Stimulated activated CD8-positive, alpha-beta memory T cell treated with anti-CD3 and anti-CD28 coated beads, Interleukin-4, amount 100 ng/mL, for 48 hours (primary cell): Measurements from ENCODE around the gene ALDH4A1.
"Not testable (repeated sequence)": the region's sequence is repeated elsewhere in the genome, so short reads cannot be mapped to it uniquely, and the experiment has no call there.

ENCODE experiments used
- DNase-seq: peaks from one replicate; pipeline ENCODE4 v3.0.0-alpha.2; 2020

The ALDH4A1 gene

DNA sequence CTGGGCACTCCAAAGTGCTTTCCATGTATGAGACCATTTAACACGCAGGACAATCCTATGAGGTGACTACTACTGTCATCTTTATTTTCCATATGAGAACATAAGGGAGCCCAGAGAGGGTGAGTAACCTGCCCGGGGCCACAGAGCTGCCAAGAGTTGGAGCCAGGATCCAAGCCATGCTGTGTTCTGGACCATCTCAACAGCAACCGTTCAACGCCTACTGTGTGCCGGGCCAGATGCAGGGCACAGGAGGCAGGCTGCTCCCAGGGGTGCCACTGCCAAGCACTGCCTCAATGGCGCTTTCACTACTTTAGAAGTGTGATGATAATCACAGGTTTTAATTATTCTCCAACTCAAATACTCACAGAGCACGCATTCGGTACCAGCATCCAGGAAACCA is 3.8 kb downstream of the ALDH4A1 start:
- DNase-seq = no peak

DNA sequence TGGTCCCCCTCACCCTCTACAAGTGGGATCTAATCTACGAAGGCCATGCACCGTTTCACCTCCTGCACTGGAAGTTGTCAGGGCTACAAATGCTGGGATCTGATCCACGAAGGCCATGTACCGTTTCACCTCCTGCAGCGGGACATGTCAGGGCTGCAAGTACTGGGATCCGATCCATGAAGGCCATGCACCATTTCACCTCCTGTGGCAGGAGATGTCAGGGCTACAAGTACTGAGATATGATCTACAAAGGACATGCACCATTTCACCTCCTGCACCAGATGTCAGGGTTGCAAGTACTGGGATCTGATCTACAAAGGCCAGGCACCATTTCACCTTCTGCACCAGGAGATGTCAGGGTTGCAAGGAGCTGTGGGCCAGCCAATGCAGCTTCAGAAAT is 7.0 kb downstream of the ALDH4A1 start:
- DNase-seq = no peak

DNA sequence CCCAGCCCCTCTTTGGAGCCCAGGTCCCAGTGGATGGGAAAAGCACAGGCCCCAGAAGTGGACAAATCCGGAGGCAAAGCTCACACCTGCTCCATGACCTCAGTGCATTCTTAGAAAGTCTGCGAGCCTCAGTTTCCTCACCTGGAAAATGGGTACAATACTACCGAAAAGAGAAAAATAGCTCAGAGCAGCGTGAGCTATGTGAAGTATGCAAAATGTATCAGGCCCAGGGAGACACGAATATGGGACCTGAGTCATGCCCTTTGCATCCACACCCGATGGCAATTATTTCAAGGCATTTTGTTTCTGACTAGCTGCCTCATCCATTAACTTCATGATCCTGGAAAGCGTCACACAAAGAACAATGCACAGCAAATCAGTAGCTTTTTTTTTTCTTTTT is 9.2 kb downstream of the ALDH4A1 start:
- no peak for DNase-seq

DNA sequence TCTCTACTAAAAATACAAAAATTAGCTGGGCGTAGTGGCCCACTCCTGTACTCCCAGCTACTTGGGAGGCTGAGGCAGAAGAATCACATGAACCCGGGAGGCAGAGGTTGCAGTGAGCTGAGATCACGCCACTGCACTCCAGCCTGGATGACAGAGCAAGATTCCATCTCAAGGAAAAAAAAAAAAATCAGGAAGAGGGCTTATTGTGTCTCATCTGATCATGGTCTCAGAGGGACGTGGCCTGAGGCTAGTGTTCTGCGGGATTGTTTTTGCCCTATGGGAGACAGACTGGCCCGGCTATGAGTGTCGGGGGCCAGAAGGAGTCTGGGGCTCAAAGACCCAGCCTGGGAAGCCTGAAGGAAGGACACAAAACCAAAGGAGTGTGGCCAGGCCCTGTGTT is 10.5 kb downstream of the ALDH4A1 start:
- DNase-seq = not testable (repeated sequence)

DNA sequence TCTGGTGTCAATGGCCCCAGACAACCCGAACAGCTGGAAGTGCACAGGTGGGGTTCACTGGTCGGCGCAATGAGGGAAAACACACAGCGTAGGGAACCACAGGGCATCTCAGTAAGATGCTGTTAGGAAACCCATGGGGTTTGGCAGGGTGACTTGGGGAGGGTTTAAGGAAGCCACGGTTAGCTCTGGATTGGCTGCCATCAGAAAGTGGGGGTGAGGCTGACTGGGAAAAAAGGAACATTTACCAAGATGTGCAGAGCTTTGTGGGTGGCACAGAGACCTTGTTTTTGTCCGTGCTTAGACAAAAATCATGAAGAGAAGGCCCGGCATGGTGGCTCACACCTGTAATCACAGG is 11.0 kb downstream of the ALDH4A1 start:
- DNase-seq = no peak

DNA sequence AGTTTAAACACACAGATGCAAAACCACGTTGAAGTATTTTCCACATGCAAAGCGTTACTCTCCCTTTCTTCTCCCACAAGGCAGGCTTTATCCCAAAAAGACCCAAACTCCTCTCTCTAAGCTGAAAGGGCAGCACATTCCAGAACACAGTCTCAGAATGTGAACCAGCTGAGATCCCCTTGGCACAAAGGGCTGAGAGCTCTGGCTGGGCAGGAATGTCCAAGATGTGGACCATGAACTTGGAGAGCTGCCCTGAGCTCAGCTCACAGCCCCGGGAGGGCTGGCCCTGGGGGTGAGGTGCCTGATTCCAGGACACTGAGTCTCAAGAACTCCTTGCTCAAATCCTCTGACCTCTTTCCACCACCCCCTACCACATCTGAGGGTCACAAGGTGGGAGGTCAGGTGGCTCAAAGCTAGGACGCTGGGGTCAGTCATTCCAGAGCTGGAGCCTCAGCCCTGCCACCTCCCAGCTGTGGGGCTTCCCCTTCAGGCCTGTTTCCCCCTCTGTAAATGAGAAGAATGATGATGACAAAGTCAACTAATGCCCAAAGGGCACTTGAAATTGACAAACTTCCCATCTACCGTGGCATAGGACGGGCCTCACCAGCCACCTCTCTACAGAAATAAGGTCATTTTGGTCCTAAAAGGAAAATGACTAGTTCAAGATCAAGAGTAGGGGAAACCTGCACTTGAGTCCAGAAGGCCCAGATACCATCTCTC is 11.5 kb downstream of the ALDH4A1 start:
- no peak for DNase-seq

DNA sequence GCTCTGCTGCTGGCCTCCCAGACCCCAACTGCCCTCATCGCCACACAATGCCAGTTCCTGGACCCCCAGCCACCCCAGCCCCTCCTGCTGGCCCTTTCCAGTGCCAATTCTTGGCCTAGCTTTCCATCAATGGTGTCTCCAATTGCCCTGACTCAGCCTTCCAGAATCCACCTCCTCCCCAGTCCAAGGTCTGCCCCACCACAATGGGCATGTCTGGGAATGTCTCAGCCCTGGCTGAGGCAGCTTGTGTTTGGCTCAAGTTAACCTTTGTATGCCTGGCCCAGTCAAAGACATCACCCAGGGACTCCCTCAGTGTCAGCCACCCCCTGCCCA is 16.4 kb downstream of the ALDH4A1 start:
- no peak for DNase-seq

DNA sequence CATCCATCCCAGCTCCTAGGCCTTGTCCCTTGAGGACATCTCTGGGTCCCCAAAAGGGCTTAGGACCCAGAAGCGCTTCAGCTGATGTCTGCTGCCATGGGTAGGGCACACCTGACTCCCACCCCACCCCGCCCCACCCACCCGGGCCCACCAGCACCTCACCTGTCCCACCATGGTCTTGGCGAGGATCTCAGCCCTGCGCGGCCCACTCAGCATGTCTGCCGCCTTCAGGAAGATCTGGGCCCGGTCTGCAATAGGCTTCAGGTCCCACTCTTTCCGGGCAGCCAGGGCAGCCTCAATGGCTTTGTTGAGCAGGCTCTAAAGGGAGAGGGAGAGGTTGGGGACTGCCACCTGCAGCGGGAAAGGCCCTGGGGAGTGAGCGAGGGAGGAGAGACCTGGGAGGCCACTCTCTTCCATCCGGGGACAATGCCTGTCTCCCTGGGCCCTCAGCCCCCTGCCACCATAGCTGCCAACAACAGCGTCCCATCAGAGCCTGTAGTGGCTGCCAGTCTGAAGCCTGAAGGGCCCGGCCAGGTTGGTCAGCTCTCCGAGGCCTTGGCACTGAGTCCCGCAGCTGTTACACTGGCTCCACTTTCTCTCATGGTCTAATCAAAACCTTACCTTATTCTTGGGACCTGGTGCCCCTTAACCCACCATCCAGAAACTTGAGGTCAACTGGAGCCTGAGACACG is 16.9 kb downstream of the ALDH4A1 start:
- no peak for DNase-seq

DNA sequence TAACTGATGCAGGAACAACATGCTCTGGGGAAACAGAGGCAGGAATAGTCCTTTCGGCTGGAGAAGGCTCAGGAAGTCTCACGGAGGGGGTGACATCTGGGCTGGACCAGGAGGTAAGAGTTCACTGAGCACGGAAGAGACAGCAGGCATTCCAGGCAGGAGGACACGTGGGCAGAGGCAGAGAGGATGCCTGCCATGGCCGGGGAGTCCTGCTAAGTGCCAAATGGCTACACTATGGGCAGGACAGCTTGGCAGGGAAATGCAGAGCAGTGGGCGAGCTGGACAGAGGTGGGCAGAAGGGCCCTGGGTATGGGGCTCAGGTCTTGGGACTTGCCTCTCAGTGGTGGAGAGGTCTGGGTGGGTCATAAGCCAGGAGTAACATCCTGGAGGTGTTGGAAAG is 17.6 kb downstream of the ALDH4A1 start:
- no peak for DNase-seq

DNA sequence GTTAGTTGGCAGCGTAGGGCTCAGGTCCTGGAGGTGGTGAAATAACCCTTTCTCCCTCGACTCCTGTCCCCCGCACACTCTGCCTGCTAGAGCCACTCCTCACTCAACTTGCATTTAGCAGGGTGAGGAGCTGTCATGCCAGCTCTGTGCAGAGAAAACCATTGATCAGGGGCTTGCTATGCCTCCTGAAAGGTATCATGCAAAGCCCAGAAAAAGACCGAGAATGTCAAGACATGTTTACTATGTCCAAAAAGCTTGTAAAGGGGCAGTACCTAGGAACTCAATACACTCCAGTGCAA is 18.0 kb downstream of the ALDH4A1 start:
- DNase-seq = no peak

DNA sequence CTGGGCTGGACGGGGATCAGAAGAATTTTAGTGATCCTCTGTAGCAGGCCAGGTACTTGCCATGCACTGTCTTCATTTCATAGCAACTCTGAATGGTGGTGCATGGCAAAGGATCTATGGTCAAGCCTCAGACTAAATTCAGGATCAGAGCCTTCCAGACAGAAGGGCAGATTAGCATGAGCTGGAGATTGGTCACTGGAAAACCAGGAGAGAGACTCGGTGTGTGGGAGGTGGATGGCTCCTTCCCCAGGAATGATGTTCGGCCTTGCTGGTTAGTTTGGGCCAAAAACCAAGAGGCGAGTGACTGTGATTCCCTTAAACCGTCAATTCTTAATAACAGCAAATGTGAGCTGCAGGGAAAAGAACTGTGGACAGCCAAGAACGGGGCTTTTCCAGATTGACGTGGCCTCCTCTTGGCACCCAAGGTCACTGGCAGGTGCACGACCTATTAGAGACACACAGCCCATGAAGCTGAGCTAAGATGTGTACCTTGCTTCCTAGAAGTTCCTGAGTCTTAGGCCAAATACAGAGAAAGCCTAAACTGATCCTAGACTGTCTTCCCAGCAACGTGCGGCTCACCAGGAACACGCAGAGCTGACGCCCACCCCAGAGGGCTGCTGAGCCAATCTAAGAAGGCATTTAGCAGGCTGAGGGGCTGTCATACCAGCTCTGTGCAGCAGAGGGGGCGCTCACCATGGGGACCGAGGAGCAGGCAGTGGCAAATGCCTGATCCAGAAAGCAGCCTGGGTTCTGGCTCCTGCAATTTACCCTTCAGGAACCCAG is 18.5 kb downstream of the ALDH4A1 start:
- peak; percentile 91 for DNase-seq

DNA sequence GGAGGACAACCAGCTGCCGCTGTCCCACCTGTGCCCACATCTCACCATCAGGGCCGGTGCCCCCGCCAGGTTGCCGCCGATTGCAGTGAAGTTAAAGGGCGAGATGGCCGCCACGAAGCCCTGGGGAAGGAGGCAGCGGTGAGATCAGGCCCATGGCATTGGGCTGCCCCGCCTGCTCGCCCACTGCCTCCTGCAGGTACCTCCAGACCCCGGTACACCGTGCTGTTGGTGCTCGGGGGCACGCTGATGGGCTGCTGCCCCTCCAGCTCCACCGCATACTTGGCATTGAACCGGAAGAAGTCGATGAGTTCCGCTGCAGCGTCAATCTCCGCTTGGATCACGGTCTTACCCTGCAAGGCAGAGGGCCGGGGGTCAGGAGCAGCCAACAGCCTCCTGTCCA is 19.3 kb downstream of the ALDH4A1 start:
- DNase-seq = no peak

DNA sequence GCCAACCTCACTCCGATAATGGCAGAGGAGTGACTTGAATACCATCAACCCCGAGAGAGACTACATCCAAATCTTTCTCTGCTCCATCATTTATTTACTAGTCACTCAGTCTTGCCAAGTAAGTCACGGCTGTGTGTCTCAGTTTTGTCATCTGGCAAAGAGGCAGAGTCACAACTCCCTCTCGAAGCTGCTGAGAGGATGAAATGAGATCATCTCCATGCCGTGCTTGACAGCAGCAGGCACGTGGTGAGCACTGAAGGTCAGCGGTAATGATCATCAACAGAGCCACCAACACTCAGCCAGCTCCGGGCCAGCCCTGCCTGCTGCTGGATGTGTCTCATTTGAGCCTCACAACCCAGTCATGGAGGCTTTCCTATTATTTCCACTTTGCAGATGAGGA is 19.9 kb downstream of the ALDH4A1 start:
- DNase-seq = no peak

DNA sequence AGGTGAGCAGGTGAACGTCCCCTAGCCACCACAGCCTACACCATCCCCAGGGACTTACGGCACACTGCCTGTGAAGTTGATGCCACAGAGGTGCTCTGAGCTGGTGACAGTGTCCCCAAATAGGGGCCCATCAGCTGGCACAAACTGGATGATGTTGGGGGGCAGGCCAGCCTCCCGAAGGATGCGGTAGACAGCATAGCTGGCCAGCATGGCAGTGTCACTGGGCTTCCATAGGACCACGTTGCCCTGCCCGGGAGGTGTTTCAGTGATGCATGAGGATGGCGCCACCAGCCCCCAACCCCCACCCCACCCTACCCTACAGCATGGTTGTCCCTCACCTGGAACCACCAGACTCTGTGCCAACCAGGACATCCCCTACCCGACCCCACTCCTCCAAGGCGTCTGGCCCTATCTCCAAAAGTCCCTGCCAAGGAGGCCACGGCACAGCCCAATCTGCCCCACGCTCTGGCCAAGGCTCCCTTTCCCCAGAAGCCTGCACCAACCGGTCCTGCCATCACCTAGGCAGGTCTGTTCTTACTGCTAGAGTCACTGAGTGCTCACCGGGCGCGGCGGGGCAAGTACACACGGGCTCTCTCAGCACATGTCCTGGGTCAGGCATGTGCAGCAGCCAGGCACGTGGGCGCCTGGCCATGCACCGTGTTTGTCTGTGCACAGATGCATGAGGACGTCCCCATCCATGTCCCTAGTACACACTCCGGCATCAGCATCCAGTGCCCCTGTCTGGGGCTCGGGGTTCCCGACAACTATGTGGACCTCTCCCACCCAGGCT is 20.5 kb downstream of the ALDH4A1 start:
- no peak for DNase-seq

DNA sequence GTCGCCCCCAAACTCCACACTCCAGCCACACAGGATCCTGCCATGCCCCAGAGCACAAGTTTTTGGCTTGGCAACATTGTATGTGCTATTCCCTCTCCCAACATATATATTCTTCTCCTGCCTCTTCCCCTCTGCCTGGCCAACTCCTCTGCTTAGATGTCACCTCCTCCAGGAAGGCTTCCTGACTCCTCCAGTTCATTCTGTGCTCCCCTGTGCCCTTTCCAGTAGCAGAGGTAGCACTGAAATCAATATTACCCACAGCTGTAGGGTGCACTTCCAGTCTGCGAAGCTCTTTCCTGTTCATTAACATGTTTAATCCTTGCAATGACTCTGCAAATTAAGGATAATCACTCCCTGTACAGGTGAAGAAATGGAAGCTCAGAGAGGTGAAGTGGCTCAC is 21.2 kb downstream of the ALDH4A1 start:
- no peak for DNase-seq

DNA sequence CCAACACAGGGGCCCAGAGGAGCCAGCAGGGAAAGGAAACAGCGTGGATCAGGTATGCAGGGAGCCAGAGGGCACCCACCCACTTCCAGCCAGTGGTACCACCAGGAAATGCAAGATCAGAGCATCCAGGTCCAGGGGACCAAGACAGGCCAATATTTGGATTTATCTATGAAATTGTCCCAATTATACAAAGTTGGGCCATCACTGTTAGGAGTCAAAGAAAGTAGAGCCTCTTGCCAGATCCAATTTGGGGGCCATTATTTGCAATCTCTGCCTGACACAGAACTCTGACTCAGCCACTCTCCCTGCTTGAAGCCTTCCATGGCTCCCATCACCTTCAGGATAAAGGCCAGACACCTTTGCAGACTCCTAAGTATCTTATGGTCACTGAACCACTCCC is 21.8 kb downstream of the ALDH4A1 start:
- no peak for DNase-seq

DNA sequence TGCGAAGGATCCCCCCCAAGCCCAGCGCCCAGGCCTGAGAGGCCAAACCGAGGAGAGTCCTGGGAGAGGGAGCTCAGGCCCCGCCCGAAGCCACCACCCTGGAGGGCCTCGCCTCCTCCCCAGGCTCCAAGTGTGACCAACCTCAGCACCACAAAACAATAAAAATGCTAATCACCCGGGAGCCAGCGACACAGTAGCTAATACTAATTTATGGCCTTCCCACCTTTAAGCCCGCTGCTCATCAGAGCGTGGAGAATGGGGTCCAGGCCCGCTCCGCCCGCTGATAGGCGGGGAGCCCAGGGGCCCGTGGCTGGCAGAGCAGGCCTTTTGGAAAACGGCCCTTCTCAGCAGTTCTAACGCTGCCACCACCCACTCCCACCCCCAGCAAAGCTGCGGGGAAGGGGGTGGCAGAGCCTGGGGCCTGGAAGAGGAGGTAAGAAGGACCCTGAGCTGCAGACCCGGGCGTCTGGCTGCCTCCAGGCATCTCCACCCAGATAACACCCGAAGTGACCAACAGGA is 22.5 kb downstream of the ALDH4A1 start:
- no peak for DNase-seq

DNA sequence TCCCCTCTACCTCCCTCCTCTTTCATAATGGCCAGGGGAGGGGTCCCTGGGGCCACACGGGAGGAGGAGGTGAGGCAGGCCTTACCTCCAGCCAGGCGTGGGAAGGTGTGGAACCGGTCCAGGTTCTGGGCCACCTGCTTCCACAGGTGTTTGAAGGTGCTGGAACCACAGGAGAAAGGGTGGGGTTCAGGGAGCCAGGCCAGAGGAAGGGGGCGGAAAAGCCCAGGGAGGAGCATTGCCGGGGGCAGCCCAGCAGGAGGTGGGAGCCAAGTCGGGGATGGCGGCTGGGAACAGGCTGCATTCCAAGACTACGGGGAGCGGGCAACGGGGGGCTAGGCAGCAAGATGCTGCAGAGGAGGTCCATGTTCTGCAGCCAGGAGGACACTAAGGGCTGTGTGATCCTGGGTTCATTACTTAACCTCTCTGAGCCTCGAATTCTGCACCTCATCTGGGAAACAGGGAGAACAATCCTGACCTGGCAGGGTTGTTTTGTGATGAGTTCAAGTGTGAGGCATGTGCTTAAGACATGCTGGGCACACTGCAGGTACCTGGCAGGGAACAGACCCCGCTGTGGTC is 23.1 kb downstream of the ALDH4A1 start:
- DNase-seq = no peak

DNA sequence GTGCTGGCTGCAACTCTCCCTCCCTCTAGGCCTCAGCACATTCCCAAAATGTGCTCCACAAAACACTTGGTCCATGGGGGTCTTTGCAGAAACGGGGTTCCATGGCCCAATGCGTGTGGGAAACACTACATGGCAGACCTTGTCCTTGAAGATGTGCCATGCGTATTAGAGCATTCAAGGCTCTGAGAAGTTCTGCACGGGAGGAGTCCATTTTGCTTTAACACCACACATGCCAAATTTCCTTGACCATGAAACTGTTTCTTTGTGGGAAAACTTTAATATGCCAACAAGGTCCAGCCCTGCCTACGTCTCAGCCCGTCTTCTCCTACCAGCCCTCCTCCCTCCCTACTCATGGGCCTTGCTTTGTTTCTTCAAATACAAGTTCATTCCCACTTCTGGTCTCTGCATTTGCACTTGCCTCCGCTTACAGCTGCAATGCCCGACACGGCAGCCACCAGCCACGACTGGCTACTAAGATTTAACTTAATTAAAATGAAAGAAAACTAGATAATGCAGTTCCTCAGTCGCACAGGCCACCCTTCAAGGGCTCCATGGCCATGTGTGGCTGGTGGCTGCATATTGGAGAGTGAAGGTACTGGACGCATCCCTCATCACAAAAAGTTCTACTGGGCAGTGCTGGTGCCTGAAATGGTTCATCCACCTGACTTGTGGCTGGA is 23.7 kb downstream of the ALDH4A1 start:
- no peak for DNase-seq

DNA sequence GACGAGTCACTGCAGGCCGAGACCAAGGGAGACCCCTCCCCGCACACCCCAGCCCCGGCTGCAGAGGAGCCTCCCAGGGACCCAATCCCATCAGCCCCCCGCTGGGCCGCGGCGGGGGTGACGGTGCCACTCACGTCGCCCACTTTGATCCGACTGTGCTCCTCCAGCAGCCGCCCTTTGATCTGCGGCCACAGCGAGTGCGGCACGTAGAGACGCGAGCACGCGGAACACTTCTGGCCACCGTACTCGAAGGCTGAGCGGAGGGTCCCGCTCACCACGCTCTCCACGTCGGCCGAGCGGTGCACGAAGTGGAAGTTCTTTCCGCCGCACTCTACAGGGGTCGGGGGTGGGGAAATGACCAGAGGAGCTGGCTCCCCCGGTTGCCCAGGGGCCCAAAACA is 25.1 kb downstream of the ALDH4A1 start:
- no peak for DNase-seq

DNA sequence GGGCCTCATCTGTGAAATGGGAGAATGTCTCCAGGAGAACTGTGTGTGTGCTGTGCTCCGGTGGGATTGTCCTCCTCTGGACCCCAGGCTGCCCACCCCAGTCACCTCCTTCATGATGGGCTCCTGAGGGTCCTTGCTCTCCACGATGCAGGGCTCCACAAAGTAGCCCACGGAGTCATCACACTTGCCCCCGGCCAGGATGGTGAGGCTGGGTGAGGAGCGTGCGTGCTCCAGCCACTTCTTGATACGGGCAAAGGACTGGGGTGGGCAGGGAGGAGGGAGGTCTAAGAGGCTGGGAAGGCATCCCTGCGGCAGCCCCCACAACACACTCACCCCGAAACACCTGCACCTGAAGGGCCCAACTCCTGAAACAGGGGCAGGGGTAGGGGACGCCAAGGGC is 26.1 kb downstream of the ALDH4A1 start:
- DNase-seq = no peak

DNA sequence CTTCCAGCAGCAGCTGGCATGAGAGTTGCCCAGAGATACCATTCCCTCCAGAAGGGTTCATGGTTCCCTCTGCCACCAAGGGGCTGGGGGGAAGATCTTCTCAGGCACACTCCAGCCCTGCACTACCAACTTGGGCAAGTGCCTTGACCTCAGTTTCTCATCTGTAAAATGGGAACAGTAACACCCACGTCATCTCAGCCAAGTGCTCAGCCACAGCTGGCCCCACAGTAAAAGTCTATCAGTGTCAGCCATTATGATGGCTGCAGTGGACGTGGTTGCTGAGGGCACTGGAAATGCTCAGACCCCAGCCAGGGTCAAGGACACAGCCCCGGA is 26.6 kb downstream of the ALDH4A1 start:
- DNase-seq = no peak
